GM10266 (cell line): ENCODE measurements around the gene IGSF5.

ENCODE experiments used
- DNase-seq: peaks from one replicate; pipeline ENCODE4 v3.0.0; 2012; ENCODE audit errors: extremely low spot score
- TF ChIP-seq, protein P1 (sequence below): IDR thresholded peaks from 2 replicates; pipeline ENCODE4 v1.5.1; 2012; ENCODE audit warnings: mild to moderate bottlenecking, low read depth; ENCODE audit not compliant: control insufficient read depth, insufficient read depth; ENCODE audit errors: missing control alignments

Gene IGSF5

DNA sequence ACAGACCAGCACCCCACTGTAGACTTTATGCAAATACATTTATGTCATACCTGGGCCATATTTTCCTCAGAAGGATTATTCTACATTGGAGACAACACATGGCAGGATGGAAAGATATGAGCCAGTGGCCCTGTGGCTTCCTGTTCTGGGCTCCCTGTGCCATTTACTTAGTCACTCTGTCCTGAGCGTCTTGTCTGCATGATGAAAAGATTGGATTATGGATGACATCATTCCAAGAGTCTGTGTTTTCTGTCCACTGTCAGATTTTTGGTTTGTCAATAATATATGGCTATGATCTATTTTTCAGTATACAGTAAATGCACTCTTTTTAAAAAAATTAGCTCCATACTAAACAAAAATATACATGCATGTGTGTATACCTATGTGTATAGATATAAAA is 30.8 kb downstream of the IGSF5 start:
- DNase-seq, result no peak

DNA sequence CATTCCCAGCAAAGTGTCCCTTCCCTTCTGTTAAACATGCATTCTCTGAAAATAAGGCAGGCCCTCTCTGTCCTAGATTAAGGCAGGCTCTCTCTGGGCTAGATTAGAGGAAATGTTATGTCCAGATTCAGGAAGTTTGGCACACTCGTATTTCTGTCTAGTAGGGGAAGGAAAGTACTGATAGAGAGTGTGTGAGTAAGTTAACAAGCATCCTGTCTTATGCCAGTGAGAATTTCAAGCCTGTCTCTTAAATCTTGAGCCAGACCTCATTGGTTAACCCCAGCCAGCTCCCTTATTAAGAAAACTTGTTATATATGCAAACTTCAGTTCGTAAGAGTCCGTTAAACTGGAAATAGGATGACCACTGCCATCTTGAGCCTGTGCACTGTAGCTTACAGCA is 31.6 kb downstream of the IGSF5 start:
- TF ChIP-seq, protein P1, sequence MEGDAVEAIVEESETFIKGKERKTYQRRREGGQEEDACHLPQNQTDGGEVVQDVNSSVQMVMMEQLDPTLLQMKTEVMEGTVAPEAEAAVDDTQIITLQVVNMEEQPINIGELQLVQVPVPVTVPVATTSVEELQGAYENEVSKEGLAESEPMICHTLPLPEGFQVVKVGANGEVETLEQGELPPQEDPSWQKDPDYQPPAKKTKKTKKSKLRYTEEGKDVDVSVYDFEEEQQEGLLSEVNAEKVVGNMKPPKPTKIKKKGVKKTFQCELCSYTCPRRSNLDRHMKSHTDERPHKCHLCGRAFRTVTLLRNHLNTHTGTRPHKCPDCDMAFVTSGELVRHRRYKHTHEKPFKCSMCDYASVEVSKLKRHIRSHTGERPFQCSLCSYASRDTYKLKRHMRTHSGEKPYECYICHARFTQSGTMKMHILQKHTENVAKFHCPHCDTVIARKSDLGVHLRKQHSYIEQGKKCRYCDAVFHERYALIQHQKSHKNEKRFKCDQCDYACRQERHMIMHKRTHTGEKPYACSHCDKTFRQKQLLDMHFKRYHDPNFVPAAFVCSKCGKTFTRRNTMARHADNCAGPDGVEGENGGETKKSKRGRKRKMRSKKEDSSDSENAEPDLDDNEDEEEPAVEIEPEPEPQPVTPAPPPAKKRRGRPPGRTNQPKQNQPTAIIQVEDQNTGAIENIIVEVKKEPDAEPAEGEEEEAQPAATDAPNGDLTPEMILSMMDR, result no peak
- DNase-seq, result no peak

More for the DNA sequence above, 30.8 kb downstream of the IGSF5 start:
- TF ChIP-seq, protein P1, result no peak

DNA sequence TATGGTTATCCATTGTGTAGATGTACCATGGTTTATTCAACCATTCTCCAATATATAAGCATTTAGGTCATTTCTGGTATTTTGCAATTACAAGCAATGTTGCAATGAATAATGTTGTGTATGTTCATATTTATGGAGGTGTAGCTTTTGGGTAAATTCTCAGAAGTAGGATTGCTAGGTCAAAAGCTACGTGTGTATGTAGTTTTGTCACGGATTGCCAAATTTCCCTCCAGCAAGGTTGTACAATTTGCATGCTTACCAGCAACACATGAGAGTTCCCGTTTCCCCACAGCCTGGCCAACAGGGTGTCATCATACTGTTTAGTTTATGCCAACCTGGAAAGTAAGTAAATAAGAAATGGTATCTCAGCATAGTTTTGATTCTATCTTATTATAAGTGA is 36.3 kb downstream of the IGSF5 start:
- TF ChIP-seq, protein P1, result no peak
- no peak for DNase-seq

DNA sequence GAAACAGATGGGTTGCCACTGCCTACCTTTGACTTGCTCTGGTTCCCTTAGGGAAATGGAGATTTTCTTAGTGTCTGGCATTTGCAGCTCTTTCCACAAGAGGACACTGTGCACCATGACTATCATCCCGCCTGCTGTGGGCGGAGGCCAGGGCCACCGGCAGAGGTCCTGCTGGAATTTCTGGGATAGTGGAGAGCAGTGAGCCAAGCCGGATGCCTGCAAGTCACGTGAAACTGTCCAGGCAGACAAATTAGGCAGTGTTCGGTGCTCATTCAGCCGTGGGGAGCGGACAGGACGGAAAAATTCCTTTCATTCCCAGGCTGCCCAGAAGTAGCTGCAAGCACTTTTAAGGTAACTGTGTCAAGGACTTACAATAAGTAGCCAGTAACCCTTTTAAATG is 43.4 kb downstream of the IGSF5 start:
- no peak for DNase-seq
- TF ChIP-seq, protein P1, result no peak

DNA sequence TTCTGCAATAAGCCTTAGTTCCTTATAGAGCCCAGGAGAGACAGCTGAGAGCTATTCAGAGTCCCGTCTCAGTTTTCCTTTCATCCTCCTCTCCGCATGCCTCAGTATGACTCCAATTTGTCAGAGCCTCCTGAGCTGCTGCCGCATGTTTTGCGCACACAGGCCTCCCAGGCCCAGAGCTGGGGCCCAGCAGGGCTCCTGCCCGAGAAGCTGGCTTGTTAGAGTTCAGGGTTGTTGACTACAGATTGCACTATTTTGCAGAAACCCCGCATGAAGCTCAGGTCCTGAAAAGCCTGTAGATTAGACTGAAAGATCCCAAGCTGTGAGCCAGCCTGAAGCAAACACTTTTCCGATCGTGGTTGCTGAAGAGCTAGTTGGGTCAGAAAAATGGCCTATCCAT is 51.5 kb downstream of the IGSF5 start:
- no peak for DNase-seq
- TF ChIP-seq, protein P1, result no peak

DNA sequence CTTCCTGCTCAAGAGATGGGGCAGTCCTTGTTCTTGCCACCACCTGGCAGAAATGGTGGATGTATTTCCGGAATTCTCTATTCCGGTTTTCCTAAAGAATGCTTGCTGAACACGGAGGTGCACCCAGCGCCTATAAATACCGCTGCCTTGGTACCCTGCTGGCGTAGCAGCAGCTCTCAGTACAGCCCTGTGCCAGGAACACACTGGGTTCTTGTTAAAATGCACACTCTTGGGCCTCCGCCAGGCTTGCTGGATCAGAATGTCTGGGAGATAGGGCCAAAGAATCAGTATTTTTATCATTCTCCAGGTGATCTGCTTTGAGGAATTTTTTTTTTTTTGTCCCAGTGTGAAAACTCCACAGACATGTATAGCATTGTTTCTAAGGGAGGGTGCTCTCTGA is 54.2 kb downstream of the IGSF5 start:
- TF ChIP-seq, protein P1, result no peak
- no peak for DNase-seq

DNA sequence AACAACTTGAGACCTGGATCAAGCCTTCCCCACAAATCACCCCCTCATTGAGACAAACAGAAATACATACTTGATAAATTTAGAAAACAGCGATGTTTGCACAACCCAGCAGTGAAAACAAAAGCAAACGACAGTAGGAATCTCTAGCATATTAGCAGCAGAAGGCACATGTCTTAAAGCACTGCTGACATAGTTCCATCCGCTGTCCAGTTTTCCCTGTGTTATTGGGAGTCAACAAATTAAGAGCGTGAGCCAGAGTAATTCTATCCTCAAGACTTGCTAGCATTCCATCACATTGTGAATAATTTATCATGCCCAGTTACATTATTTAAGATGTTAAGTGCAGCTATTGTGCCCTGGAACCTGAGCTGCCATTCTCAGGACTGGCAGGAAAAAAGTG is 55.3 kb downstream of the IGSF5 start:
- TF ChIP-seq, protein P1, result no peak
- no peak for DNase-seq

DNA sequence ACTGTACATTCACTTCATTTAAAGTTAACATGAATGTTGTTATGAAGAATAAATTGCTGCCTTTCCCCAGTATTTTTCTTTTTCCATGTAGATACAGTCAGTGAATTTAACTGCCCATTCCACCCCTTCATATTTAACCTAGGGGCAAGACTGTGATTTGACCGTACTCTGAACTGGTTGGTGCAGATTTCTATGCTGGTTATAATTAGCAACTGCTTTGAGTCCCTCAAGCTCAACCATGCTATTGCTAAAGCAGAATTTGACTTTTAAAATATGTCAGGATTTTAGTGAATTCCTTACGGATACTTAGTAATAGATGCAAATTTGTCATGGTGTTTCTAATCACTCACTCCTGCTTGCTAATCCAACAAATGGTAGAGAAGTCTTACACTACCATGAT is 57.2 kb downstream of the IGSF5 start:
- no peak for DNase-seq
- TF ChIP-seq, protein P1, result no peak
